Measurements from ENCODE around the gene RYR1.

The RYR1 gene

DNA sequence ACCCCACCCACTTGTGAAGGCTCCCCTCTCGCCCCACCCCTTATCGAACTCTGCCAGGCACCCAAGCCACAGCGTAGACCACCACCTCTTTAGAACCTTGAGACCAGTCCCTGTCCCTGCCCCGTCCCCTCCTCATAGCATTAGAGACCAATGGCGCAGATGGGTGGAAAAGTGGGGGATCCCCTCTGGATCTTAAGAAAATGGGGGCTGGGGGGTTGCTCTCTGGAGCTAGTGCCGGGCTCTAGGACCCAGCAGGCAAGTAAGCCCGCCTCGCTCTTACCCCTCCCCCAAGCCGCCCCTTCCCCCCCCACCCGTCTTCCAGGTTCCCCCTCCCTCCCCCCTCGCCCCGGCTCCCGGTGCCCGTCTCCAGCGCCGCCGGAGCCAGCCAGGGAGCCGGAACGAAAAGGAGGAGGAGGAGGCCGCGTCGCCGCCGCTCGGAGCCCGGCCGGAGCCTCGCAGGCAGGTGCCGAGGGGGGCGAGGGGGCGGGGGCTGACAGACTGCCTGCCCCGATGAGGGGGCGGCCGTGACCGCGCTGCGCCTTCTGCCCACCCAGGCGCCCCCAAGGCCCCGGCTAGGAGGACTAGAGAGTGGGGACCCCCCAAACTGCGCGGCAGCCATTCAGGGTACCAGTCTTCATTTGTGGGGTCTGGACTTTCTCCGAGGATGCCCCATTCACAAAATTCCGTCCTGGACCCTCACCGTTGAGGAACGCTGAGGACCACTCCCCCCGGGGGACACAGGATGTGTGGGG, 45.0 kb upstream of the RYR1 start, which contains the start of gene SPRED3 (continued):
- peak; percentile 79; the same call in 1 of the 2 replicates for TF ChIP-seq KLF16 (tag by site-specific recombination; IDR thresholded peaks at IDR 0.05)
- TF ChIP-seq, protein P1, sequence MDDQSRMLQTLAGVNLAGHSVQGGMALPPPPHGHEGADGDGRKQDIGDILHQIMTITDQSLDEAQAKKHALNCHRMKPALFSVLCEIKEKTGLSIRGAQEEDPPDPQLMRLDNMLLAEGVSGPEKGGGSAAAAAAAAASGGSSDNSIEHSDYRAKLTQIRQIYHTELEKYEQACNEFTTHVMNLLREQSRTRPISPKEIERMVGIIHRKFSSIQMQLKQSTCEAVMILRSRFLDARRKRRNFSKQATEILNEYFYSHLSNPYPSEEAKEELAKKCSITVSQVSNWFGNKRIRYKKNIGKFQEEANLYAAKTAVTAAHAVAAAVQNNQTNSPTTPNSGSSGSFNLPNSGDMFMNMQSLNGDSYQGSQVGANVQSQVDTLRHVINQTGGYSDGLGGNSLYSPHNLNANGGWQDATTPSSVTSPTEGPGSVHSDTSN (CRISPR knock-in tag; IDR thresholded peaks at IDR 0.05): no peak
- peak; percentile 80 for TF ChIP-seq ZFP69B (tag by site-specific recombination; IDR thresholded peaks at IDR 0.05)
- peak; percentile 75 for TF ChIP-seq HIC1 (tag by site-specific recombination; IDR thresholded peaks at IDR 0.05)
- peak; percentile 3 for TF ChIP-seq SP3 (tag by site-specific recombination; IDR thresholded peaks at IDR 0.05)
- TF ChIP-seq ZBTB10 (tag by site-specific recombination; IDR thresholded peaks at IDR 0.05): peak; percentile 98
- no peak for TF ChIP-seq FEZF1 (tag by site-specific recombination; IDR thresholded peaks at IDR 0.05)
- TF ChIP-seq ZNF394 (tag by site-specific recombination; IDR thresholded peaks at IDR 0.05; ENCODE audit: borderline replicate concordance): peak; percentile 12; the same call in 1 of the 2 replicates
- no peak for TF ChIP-seq ZNF155 (tag by site-specific recombination; IDR thresholded peaks at IDR 0.05)
- peak; percentile 74 for TF ChIP-seq GLIS2 (tag by site-specific recombination; IDR thresholded peaks at IDR 0.05)
- peak; percentile 22; the same call in 1 of the 2 replicates for TF ChIP-seq ZNF610 (tag by site-specific recombination; IDR thresholded peaks at IDR 0.05; ENCODE audit: borderline replicate concordance)
- TF ChIP-seq, protein P2, sequence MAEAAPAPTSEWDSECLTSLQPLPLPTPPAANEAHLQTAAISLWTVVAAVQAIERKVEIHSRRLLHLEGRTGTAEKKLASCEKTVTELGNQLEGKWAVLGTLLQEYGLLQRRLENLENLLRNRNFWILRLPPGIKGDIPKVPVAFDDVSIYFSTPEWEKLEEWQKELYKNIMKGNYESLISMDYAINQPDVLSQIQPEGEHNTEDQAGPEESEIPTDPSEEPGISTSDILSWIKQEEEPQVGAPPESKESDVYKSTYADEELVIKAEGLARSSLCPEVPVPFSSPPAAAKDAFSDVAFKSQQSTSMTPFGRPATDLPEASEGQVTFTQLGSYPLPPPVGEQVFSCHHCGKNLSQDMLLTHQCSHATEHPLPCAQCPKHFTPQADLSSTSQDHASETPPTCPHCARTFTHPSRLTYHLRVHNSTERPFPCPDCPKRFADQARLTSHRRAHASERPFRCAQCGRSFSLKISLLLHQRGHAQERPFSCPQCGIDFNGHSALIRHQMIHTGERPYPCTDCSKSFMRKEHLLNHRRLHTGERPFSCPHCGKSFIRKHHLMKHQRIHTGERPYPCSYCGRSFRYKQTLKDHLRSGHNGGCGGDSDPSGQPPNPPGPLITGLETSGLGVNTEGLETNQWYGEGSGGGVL (tag by site-specific recombination; IDR thresholded peaks at IDR 0.05): peak; percentile 92
- peak; percentile 75; the same call in 1 of the 2 replicates for TF ChIP-seq ZNF501 (tag by site-specific recombination; IDR thresholded peaks at IDR 0.05)
- peak; percentile 97 for TF ChIP-seq PATZ1 (tag by site-specific recombination; IDR thresholded peaks at IDR 0.05)
- peak; percentile 37 for TF ChIP-seq EGR2 (tag by site-specific recombination; IDR thresholded peaks at IDR 0.05; ENCODE audit: low read depth)
- peak; percentile 51 for TF ChIP-seq SP7 (tag by site-specific recombination; IDR thresholded peaks at IDR 0.05)
- no peak for TF ChIP-seq ZEB2 (tag by site-specific recombination; IDR thresholded peaks at IDR 0.05)
- 0 out of 2 replicates have a peak, but pooled peaks have one; percentile 40 for TF ChIP-seq KLF17 (tag by site-specific recombination; IDR thresholded peaks at IDR 0.05)

All from HEK293 (cell line).